Lower leg skin (tissue), 4 donors: ENCODE measurements around the gene CD93. TPM values are rescaled to one million over a fixed set of nuclear protein-coding genes. Genes with fewer than 3 reads are reported as not detected.

Experiments used
- DNase-seq, 2 donors: peaks; one replicate each; pipeline ENCODE4 v3.0.0-alpha.2; 2019; ENCODE audit warnings: low spot score in 2 of 2
- H3K4me3 ChIP-seq: fragments of 200-600 bp; sonication (generic); 2 replicates; pipeline ENCODE4 v1.5.1; 2017; ENCODE audit warnings: mild to moderate bottlenecking, low read depth; ENCODE audit not compliant: poor library complexity, severe bottlenecking
- CTCF ChIP-seq, 3 donors: fragments of 450-650 bp; IDR thresholded peaks; one replicate each; pipeline ENCODE4 v1.5.1; 2016; ENCODE audit warnings: antibody characterized with exemption in 3 of 3, mild to moderate bottlenecking in 3 of 3, moderate library complexity in 2 of 3
- POLR2A ChIP-seq, 2 donors: fragments of 450-650 bp; IDR thresholded peaks; one replicate each; pipeline ENCODE4 v1.6.1; 2016 to 2017; ENCODE audit warnings: antibody characterized with exemption in 2 of 2, mild to moderate bottlenecking in 1 of 2, moderate library complexity in 1 of 2
- WGBS, 2 donors: methylation state at CpG; one replicate each; pipeline ENCODE4 v1.1.5; 2018; 5-methylcytosine and 5-hydroxymethylcytosine counted together
- intact Hi-C: fragments of 100-400 bp; cut with DNase I; formaldehyde crosslinking; loops from one replicate; pipeline ENCODE4 v1.15.0; 2023; ENCODE audit warnings: low total_unique reads
- total RNA-seq, 4 donors: library from RNA; depleted of rRNA; stranded (reverse); fragments of >200 nt; gene quantifications; one replicate each; pipeline ENCODE4 v1.1.0, GENCODE V29; 2016

Gene CD93
- total RNA-seq, 4 donors from 2014 or later: 12.6 to 44.3 (median 18.2) TPM

- intact Hi-C loops: no loop called here
- TF ChIP-seq POLR2A (IDR thresholded peaks at IDR 0.05) (no peak), CTCF (IDR thresholded peaks at IDR 0.05) (no peak)
- no peak overlapping the region for H3K4me3 ChIP-seq
- WGBS, 2 donors: 77 to 98% methylated on average over 3 of the region's 3 CpGs
- DNase-seq: no peak
These were observed 14.7 kb downstream of the CD93 start for GRCh38 chr20:23071398-23071797.

GRCh38 chr20:23069108-23069507 lies 17.0 kb downstream of the CD93 start:
- WGBS, 2 donors: 78 to 90% methylated on average over 2 of the region's 2 CpGs
- no peak for DNase-seq
- H3K4me3 ChIP-seq: no peak overlapping the region
- intact Hi-C loops: no loop called here
- TF ChIP-seq POLR2A (IDR thresholded peaks at IDR 0.05): no peak
- TF ChIP-seq CTCF (IDR thresholded peaks at IDR 0.05): no peak

- no peak for DNase-seq
- WGBS, 2 donors: 87 to 88% methylated on average over 1 of the region's 1 CpG
- intact Hi-C loops: no loop called here
- H3K4me3 ChIP-seq: no peak overlapping the region
- TF ChIP-seq POLR2A (IDR thresholded peaks at IDR 0.05) (no peak), CTCF (IDR thresholded peaks at IDR 0.05) (no peak)
These were observed 17.8 kb downstream of the CD93 start for GRCh38 chr20:23068283-23068682.

GRCh38 chr20:23066772-23067171 lies 19.4 kb downstream of the CD93 start:
- WGBS, 2 donors: 91 to 93% methylated on average over 3 of the region's 3 CpGs
- intact Hi-C loops: no loop called here
- H3K4me3 ChIP-seq: no peak overlapping the region
- no peak for DNase-seq
- TF ChIP-seq POLR2A (IDR thresholded peaks at IDR 0.05) (no peak), CTCF (IDR thresholded peaks at IDR 0.05) (no peak)

- DNase-seq: no peak
- WGBS, 2 donors: 63 to 81% methylated on average over 9 of the region's 9 CpGs
- no peak for TF ChIP-seq POLR2A (IDR thresholded peaks at IDR 0.05)
- no peak for TF ChIP-seq CTCF (IDR thresholded peaks at IDR 0.05)
- intact Hi-C loops: no loop called here
- no peak overlapping the region for H3K4me3 ChIP-seq
These were observed 20.6 kb downstream of the CD93 start for GRCh38 chr20:23065266-23066201.
